ENCODE measurements around the gene GRID1.

- TF ChIP-seq POLR2A (IDR thresholded peaks at IDR 0.05), result no peak
- TF ChIP-seq CTCF (IDR thresholded peaks at IDR 0.05), result no peak
- no peak for TF ChIP-seq POLR2AphosphoS5 (IDR thresholded peaks at IDR 0.05)
Observed at GRCh38 chr10:85795460-85795859, 571.1 kb downstream of the GRID1 start.

Data from breast epithelium (tissue), 3 donors.